Activated CD4-positive, alpha-beta T cell treated with anti-CD3 and anti-CD28 coated beads for 1 hour (primary cell): ENCODE results near the gene RASA1.
"Not testable (repeated sequence)": the region's sequence is repeated elsewhere in the genome, so short reads cannot be mapped to it uniquely, and the experiment has no call there.

ENCODE experiments used
- DNase-seq: peaks from one replicate; pipeline ENCODE4 v3.0.0-alpha.2; 2020

Gene RASA1

DNA sequence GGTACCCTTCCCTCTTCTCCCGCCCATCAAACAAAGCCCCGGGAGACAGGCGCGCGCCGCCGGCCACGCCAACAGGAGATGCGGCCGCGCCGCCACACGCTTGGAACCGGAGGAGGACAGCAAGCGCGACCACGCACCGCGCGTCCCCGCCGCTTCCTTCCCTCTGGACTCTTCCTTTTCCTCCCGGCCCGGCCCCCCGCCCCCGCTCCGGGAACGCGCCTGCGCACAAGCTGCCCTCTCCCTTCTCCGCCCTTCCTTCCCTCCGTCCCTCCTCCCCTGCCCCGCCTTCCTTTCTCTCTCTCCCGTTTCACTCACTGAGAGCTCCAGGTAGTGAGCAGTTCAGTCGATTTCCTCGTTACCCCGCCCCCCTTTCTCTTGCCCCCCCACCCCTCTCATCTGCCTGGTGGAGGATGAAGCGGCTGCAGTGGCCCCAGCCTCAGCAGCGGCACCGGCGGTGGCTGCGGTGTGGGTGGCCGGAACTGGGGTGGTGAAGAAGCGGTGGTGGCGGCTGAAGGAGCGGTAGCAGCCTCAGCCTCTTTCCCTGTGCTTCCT is at the start of gene RASA1:
RASA1 (plus strand) TSS at position 310 of the 552 bp plus-strand sequence. CDS start 569 bp downstream, outside the sequence.
- DNase-seq, result peak; percentile 59

DNA sequence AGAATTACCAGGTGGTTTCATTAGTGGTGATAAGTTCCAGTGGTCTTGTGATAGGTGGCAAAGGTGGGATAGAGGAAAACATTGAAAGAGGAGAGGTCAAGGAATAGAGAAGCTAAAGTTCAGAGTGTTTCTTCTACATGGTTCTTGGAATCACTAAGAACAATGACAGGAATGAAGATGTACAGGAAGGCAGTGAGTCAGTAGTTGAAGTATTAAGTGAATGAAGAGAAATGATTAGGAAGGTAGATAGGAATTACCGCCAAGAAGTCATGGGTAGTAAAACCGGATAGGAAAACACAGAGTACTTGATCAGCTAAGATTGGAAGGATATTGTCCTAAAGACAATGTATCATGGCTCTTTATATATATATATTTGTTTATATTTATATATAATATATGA is 37.9 kb upstream of the RASA1 start:
- DNase-seq, result no peak

DNA sequence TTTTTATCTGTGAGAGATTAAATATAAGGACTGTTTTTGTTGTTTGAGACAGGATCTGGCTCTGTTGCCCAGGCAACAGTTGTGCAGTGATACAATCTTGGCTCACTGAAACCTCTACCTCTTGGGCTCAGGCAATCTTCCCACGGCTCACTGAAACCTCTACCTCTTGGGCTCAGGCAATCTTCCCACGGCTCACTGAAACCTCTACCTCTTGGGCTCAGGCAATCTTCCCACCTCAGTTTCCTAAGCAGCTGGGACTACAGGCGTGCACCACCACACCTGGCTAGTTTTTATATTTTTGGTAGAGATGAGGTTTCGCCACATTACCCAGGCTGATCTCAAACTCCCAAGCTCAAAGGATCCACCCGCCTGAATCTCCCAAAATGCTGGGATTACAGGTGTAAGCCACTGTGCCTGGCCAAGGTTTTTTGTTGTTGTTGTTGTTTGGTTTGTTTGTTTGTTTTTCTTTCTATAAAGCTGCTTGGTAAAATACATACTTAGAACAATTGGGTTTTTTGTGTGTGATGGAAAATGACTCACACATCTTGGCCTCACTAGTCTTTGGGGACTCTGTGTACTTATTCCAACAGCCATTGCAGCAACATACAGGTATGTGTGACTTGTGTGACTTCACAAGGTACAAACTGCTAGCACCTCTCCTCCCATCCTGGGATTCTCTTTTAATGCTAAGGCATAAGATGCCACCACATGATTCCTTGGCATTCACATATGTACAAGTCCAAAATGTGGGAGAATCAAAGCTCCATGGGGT is 36.5 kb upstream of the RASA1 start:
- DNase-seq, result no peak

DNA sequence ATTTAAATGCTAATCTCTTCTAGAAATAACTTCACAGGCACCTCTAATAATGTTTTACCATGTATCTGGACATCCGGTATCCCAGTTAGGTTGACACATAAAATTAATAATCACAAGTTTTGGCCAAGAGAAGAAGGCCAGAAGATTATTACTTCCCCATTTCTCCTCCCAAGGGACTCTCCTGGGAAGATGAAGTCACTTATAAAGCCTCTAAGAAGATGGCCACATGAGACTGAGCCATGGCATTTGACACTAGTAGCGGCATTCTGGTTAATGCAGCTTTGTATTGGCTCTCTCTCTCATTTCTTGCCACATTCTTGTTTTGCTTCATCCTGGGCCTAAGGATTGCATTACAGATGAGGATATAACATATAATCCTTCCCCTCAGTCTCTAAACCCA is 34.5 kb upstream of the RASA1 start:
- no peak for DNase-seq

DNA sequence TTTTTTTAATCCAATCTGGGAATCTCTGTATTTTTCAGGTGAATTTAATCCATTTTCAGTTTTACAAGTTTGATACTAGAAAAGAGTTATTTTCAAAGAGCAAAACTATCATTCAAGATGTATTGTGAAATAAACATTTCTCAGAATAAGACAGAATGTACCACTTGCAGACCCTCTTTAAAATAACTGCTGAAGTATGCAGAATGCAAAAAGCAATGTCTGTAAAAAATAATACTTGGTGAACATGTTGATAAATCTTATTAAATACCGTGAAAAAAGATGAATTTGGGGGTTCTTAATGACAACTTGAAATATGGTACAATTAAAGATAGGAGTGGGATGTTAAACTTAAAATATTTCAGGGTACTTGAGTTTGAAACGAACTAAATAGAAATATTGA is 26.1 kb upstream of the RASA1 start:
- no peak for DNase-seq

DNA sequence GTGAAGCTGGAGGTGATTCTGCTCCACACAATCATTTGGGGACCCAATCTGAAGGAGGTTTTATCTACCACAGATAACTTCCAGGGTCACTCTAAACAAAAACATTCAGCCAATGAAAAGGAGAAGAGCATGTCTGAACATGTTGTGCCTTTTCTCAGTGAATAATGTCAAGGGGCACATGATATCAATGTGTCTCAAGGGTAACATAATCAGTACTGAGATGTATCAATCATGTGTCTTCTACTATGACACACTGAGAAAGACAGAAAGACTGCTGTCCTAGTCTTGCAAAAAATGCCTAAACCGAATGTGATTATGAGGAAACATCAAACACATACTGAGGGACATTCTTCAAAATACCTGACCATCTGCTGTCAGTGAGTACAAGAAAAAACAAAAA is 25.4 kb upstream of the RASA1 start:
- no peak for DNase-seq

DNA sequence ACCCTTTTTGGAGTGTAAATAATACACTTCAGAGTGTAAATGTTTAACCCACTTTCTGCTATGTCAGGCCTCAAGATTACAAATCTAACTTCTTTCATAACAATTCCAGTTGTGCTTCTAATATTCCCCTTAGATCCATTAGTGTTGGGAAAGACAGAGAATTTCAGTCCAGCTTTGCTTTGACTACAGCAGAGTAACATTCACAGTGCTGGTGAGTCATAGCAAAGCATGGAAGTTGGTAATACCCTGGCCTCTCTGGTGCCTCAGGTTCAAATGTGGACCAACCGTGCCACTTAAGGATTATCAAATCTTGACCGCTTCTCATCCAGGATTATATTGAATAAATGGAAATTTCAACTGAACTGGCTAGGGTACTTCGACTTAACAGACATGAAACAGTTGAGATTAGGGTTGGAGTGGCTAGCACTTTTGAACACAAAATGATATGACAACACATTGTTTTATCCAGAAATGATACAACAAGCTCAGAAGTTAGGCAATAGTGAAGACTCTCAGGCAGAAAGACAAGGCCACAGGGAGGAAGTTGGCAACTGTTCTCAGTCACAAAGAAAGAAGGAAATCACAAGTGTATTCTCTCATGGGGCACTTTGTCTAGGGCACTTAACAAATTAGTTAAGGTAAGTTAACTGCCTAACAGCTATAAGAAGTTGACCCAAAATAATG is 24.4 kb upstream of the RASA1 start:
- DNase-seq, result no peak

DNA sequence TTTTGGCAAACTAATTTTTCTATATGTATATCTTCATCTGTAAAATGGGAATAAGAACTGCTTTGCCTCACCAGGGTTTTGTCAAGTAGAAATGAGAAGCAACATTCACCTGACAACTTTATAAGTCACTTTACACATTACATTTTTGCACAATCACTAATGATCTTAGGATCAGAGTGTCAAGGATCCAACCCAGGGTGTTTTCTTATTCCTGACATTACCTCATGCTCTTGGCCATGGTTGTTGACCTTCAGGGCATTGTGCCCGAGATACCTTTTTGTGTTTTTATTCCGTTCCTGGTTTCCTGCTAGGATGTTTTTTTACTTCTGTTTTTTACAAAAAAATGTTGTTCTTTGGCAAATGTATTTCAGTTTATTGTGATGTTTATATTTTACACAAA is 22.2 kb upstream of the RASA1 start:
- DNase-seq, result no peak

DNA sequence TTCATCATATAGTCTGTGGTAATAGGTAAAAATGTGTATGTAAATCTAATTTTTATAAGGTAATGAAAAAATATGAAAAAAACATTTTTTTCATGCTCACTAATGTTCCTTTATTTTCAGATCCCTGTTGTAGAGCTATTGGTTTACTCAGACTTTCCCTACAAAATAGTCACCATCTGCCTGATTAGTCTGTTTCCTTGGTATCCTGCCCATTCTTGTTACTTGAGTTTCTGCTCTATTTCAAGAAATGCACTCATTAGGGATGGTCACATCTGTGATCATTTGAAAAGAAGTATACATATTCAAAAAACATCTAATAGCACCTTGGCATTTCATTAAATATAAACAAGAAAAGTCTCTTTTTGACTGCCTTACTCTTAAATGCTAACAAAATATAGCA is 21.6 kb upstream of the RASA1 start:
- DNase-seq, result no peak

DNA sequence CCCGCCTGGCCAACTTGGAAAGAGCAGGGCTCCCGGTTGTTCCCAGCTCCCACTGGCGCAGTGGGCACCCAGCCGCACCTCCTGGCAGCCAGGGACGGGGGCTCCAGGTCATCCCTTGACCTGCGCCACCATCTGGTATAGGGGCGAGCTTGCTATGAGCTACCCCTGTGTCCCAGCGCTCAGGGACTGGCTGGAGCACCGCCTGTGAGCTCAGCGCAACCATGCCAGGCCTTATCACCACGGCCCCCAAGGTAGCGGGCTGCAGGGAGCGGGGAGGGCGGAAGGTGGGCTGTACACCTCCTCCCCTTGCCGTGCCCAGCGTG is 15.4 kb upstream of the RASA1 start:
- no peak for DNase-seq

DNA sequence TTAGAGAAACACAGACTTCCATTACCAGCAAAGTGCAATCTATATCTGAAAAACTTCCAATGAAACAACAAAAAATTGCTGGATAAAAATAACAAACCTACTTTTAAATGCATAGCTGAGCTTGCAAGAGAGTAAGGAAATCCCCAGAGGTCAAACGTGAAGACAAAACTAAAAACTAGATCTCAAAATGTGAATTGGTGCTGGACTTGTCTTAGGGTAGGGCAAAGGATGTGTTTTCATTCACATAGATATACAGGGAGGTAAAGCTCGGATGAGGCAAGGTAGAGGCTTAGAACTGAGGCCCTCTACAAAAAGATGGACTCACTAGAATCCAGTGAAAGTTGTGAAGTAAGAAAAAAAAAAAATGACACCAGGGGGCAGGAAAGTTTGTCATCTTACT is 13.6 kb upstream of the RASA1 start:
- DNase-seq, result no peak

DNA sequence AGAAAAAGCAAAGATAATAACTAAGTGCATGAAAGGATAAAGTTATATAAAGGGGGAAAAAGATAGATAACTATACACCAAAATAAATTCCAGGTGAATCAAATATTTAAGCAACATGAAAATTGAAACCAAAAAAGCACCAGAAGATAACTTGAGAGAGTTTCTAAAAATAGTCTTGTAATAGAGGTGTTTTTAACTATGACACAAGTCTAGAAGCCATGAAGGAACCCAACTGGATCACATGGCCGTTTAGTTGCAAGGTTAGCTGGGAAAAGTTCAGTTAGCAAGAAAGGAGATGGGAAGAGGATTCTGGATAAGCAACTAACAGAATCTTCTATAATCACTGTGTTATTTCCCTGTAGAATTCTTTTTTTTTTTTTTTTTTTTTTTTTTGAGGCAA is 9.2 kb upstream of the RASA1 start:
- DNase-seq, result no peak

DNA sequence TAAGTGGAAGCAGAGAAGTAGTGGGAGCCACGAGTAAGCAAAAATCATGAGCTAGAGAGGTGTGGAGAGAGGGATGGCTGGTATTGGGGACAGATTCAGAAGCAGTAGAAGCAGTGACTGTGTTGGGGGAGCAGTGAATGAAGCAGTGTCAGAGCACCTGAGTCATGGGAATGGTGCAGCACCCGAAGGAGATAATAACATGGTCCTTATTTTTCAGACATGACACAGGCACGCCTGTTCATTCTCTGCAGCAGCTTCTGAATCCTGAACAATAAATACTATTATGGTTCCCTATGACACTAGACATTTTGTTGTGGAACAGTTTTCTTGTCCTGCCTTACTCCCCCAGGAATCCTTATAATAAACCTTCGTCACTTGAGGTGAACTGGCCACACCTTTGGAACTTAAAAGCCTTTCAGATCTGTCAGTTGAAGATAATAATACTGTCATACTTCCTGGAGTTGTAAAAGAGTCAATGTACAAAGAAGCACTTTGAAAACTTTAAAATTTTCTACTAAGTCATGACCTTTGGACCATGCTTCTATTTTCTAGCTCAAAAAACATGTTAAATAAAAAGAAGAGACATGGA is 7.0 kb upstream of the RASA1 start:
- DNase-seq, result no peak

DNA sequence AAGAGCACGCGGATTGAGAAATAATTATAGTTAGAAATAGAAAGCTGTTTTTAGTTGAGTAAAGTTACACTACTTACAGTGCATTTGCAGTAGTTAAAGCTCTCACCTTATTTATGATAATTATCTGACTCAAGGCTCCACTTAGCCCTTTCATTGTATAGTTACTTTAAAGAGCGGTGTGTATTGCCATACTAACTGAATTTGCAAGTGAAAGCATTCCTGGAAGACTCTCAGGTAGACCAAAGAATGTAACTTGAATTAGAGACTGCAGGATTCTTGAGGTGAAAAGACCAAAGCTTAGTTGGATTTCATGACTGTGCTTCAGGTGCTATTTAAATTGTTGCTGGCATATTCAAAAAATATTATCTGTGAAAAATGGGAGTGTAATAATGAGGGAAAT is 4.2 kb upstream of the RASA1 start:
- DNase-seq, result no peak

DNA sequence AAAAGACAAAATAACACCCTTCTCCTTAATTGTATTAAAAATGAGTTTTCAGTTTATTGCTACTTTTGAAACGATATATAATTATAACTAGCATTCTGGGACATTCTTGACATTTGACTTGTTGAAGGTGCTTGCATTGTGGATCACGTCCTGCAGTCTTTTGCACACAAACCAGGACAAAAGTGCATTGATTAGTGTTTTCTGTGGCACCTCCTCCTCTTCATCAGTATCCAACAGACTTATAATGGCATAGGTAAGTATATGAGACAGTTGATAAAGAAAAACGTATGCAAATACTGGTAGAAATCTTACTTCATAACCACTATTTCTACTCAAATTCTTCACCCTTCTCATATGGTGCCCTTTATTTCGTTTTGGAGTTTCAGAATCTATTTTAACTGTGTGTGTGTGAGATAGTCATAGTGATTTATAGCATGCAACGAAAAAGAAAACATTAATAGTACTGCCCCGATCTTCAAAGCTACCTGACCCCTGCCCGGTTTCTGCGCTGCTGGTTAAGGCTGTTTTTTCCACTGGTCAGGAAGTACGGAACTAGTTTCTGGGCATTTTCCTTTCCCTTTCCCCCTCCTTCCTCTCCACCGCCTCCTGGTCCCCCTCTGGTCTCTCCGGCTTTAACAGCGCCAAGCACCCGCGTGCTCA is 639 bp upstream of the RASA1 start:
- no peak for DNase-seq

DNA sequence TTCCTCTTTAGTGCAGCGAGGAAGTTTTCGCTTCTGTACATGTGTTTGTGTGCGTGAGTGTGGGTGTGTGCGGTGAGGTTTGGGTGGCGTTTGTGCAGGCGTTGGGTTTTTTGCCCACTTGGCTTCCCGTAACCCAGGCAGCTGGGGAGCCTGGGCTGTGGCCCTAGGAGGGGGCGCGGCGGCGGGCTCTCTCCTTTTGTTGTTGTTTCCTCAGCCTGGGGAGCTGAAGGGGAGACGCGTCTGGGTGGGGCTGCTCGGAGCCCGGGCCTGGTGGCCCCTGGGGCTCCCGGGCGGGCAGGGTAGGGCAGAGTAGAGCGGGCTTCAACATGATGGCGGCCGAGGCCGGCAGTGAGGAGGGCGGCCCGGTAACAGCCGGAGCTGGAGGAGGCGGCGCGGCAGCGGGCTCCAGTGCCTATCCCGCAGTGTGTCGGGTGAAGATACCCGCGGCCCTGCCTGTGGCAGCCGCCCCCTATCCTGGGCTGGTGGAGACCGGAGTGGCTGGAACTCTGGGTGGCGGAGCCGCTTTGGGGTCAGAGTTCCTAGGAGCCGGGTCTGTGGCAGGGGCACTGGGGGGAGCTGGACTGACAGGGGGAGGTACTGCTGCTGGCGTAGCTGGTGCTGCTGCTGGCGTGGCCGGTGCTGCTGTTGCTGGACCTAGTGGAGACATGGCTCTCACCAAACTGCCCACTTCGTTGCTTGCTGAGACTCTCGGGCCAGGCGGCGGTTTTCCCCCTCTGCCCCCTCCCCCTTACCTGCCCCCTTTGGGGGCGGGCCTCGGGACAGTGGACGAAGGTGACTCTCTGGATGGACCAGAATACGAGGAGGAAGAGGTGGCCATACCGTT is 665 bp downstream of the RASA1 start:
- DNase-seq, result peak; percentile 44

DNA sequence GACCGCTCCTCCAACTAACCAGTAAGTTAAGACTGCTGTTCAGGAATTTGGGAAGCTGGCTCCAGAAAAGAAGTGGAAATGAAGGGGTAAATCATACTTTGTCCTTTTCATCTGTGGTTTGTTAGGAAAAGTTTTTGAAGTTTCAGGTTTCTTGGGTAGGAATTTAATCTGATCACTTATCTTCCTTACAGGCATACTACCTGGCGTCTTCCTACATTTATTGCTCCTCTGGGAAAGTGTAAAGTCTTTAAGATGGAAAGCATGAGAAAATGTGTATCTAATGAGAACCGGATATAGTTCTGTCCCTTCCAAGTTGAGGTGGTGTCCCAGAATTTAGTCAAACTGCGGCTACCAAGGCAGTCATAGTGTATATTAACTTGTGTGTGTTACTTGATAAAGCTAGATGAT is 1.3 kb downstream of the RASA1 start:
- DNase-seq, result no peak

DNA sequence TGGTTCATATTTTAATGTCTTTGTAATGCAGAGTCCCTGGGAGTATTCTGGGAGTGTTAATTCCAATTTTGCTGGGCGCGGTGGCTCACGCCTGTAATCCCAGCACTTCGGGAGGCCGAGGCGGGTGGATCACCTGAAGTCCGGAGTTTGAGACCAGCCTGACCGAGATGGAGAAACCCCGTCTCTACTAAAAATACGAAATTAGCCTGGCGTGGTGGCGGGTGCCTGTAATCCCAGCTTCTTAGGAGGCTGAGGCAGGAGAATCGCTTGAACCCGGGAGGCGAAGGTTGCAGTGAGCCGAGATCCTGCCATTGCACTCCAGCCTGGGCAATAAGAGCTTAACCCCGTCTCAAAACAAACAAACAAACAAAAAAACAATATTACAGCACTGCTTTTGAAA is 3.2 kb downstream of the RASA1 start:
- DNase-seq, result not testable (repeated sequence)

DNA sequence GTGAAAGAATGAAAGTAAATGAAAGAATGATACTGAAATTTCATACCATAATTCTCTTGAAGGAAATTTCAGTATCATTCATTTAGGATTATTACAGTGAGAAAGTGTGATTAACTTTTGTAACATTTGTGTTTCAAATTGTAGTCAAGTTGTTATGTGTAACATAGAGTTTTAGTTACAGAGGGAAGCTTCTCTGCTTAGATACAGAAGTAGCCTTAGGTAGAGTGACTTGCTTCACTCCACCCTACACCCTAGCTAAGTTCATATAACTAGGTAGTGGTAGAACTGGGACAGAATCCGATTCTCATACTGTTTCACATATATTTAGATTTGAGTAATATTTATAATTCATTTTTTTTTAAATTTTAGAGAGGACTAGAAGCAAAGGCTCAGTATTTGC is 9.0 kb downstream of the RASA1 start:
- no peak for DNase-seq

DNA sequence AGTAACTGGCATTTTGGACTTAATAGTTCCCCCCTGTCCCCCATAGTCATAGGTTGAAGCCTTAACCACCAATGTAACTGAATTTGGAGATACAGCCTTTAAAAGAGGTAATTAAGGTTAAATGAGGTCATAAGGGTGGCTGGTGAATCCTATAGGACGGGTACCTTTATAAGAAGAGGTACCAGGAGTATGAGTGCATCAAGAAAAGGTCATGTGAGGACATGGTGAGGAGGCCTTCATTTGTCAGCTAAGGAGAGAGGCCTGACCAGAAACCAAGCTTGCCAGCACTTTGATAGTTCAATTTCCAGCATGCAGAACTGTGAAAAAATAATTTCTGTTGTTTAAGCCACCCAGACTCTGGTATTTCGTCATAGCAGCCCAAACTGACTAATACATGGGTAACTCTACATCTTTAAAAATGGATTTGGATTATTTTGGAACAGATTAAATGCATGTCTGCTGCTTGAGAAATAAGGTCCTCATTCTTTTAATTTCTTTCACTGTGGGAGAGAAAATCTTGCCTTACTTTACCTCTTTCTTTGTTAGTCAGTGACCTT is 9.7 kb downstream of the RASA1 start:
- DNase-seq, result no peak

DNA sequence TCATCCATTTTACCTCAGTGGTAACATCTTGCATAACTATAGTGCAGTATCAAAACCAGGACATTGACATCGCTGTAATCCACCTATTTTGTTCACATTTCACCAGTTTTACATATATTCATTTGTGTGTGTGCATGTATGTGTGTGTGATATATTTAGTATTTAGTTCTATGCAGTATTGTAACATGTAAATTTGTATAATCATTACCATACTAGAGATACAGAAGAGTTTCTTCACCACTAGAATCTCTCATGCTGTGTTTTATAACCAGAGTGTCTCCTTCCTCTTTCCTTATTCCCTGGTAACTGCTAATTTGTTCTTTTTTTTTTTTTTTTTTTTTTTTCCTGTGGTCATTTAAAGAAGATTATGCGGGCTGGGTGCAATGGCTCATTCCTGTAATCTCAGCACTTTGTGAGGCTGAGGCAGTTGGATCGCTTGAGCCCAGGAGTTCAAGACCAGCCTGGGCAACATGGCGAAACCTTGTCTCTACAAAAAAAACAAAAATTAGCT is 11.0 kb downstream of the RASA1 start:
- DNase-seq, result no peak

DNA sequence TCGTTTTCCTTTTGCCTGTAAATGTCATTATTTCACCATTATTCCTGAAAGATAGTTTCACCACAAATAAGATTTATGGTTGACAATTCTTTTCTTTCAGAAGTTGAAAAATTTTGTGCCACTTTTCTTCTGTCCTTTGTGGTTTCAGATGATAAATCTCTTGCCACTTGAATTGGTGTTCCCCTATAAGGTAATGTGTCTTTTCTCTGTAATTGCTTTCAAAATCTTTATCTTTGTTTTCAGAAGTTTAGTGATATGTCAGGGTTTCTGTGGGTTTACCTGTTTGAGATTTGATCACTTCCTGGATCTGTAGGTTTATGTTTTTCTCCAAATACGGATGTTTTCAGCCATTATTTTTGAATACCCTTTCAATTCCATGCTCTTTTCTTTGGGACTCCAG is 14.6 kb downstream of the RASA1 start:
- DNase-seq, result no peak
